ENCODE results near the gene HIBADH. TPM values are rescaled to one million over a fixed set of nuclear protein-coding genes. Genes with fewer than 3 reads are reported as not detected.

HIBADH gene
- total and polyA plus RNA-seq, 9 of the 15 experiments (the other 6 are each of a cell fraction or from before 2014, with no cell fraction given): 10.7 to 67.8 (median 36.9) TPM

GRCh38 chr7:27661811-27662489, 733 bp downstream of the HIBADH start (continued):
- TF ChIP-seq ZBTB2 (IDR thresholded peaks at IDR 0.05) (no peak), KAT2B (IDR thresholded peaks at IDR 0.05; ENCODE audit: low read depth, low read length) (no peak), C11orf30 (IDR thresholded peaks at IDR 0.05; ENCODE audit: low read depth) (no peak), CCNT2 (IDR thresholded peaks at IDR 0.05; ENCODE audit: borderline replicate concordance, extremely low read depth, insufficient read length, low read depth, low read length) (no peak), ZNF184 (CRISPR knock-in tag; IDR thresholded peaks at IDR 0.05) (no peak), NCOA1 (IDR thresholded peaks at IDR 0.05; ENCODE audit: low read depth) (no peak), NUFIP1 (IDR thresholded peaks at IDR 0.05; ENCODE audit: partially characterized antibody) (no peak), ZBTB40 (IDR thresholded peaks at IDR 0.05) (0 out of 2 replicates have a peak, but pooled peaks have one; percentile 5), ZBTB40 (CRISPR knock-in tag; IDR thresholded peaks at IDR 0.05) (no peak), E2F4 (CRISPR knock-in tag; IDR thresholded peaks at IDR 0.05; ENCODE audit: low read depth) (no peak), ZBTB17 (CRISPR knock-in tag; IDR thresholded peaks at IDR 0.05) (no peak), ZC3H8 (IDR thresholded peaks at IDR 0.05) (no peak), ZNF263 (CRISPR knock-in tag; IDR thresholded peaks at IDR 0.05; ENCODE audit: borderline replicate concordance) (no peak), CTCF (IDR thresholded peaks at IDR 0.05 in 2 of 3, conservative IDR thresholded peaks at IDR 0.05 in 1 of 3; ENCODE audit: insufficient read depth in 2 of 3, low read depth in 1 of 3, low read length in 3 of 3) (peak; percentile 16 to 28 (median 28); a peak in 2 of 6 replicates), XRCC3 (IDR thresholded peaks at IDR 0.05) (no peak)
